Suprapubic skin (tissue), 4 donors: Measurements from ENCODE around the gene GABRD. TPM values are rescaled to one million over a fixed set of nuclear protein-coding genes. Genes with fewer than 3 reads are reported as not detected.
"Not testable (repeated sequence)": the region's sequence is repeated elsewhere in the genome, so short reads cannot be mapped to it uniquely, and the experiment has no call there.

Source experiments
- DNase-seq, 2 donors: peaks; one replicate each; pipeline ENCODE4 v3.0.0-alpha.2; 2019; ENCODE audit warnings: low spot score in 2 of 2
- H3K27ac ChIP-seq: fragments of 200-600 bp; sonication (generic); one replicate; pipeline ENCODE4 v1.5.1; 2019
- H3K27me3 ChIP-seq: fragments of 200-600 bp; sonication (generic); one replicate; pipeline ENCODE4 v1.5.1; 2019
- H3K36me3 ChIP-seq: fragments of 200-600 bp; sonication (generic); one replicate; pipeline ENCODE4 v1.5.1; 2019
- H3K4me1 ChIP-seq: fragments of 200-600 bp; sonication (generic); one replicate; pipeline ENCODE4 v1.5.1; 2019
- H3K4me3 ChIP-seq: fragments of 200-600 bp; sonication (generic); one replicate; pipeline ENCODE4 v1.5.1; 2019; ENCODE audit warnings: mild to moderate bottlenecking
- H3K9me3 ChIP-seq: fragments of 200-600 bp; sonication (generic); one replicate; pipeline ENCODE4 v1.5.1; 2019
- CTCF ChIP-seq, 2 donors: fragments of 200-600 bp in 1 of 2; fragments of 450-650 bp in 1 of 2; sonication (generic) in 1 of 2; IDR thresholded peaks; one replicate each; pipeline ENCODE4 v1.5.1; 2016 to 2019; ENCODE audit warnings: antibody characterized with exemption in 2 of 2, mild to moderate bottlenecking in 1 of 2, moderate library complexity in 1 of 2
- EP300 ChIP-seq: sonication (generic); formaldehyde crosslinking; IDR thresholded peaks from one replicate; pipeline ENCODE4 v1.6.1; 2017; ENCODE audit warnings: antibody characterized with exemption
- POLR2A ChIP-seq, 2 donors: fragments of 450-650 bp; IDR thresholded peaks; one replicate each; pipeline ENCODE4 v1.6.1; 2017; ENCODE audit warnings: antibody characterized with exemption in 2 of 2, mild to moderate bottlenecking in 2 of 2, moderate library complexity in 2 of 2
- POLR2AphosphoS5 ChIP-seq, 3 donors: sonication (generic); formaldehyde crosslinking; IDR thresholded peaks; one replicate each; pipeline ENCODE4 v1.6.1; 2017; ENCODE audit warnings: antibody characterized with exemption in 3 of 3
- WGBS: methylation state at CpG from one replicate; pipeline ENCODE4 v1.1.5; 2018; 5-methylcytosine and 5-hydroxymethylcytosine counted together
- total RNA-seq, 4 donors: library from RNA; depleted of rRNA; stranded (reverse); fragments of >200 nt; gene quantifications; one replicate each; pipeline ENCODE4 v1.1.0, GENCODE V29; 2016

Gene GABRD
- total RNA-seq, 4 donors from 2014 or later: 0.52 to 1.7 (median 1.2) TPM; not detected in 1

GRCh38 chr1:1978108-1978507 is 41.0 kb upstream of the GABRD start:
- TF ChIP-seq POLR2AphosphoS5 (IDR thresholded peaks at IDR 0.05) (no peak), EP300 (no peak), POLR2A (IDR thresholded peaks at IDR 0.05) (no peak), CTCF (IDR thresholded peaks at IDR 0.05) (no peak)

GRCh38 chr1:1978690-1979481 is 40.3 kb upstream of the GABRD start:
- H3K27ac ChIP-seq, H3K4me3 ChIP-seq, H3K9me3 ChIP-seq, DNase-seq, H3K4me1 ChIP-seq, H3K36me3 ChIP-seq: not testable (repeated sequence)
- WGBS: 86% methylated on average over 41 of the region's 51 CpGs
- peaks cover 23% of the 10 kb centered on the region for H3K27me3 ChIP-seq

More at GRCh38 chr1:1978108-1978507, 41.0 kb upstream of the GABRD start:
- H3K36me3 ChIP-seq: no peaks in the 10 kb centered on the region
- no peak overlapping the region for H3K4me3 ChIP-seq
- peaks cover 31% of the 10 kb centered on the region for H3K27me3 ChIP-seq
- WGBS: 62% methylated on average over 11 of the region's 11 CpGs
- DNase-seq: no peak
- no peaks in the 10 kb centered on the region for H3K4me1 ChIP-seq
- no peak overlapping the region for H3K27ac ChIP-seq
- H3K9me3 ChIP-seq: no peaks in the 10 kb centered on the region

- H3K4me3 ChIP-seq: no peak overlapping the region
- H3K4me1 ChIP-seq: no peaks in the 10 kb centered on the region
- TF ChIP-seq EP300 (no peak), CTCF (IDR thresholded peaks at IDR 0.05) (no peak), POLR2A (IDR thresholded peaks at IDR 0.05) (no peak), POLR2AphosphoS5 (IDR thresholded peaks at IDR 0.05) (no peak)
- peaks cover 21% of the 10 kb centered on the region for H3K27me3 ChIP-seq
- no peaks in the 10 kb centered on the region for H3K9me3 ChIP-seq
- 87% methylated on average over 33 of the region's 61 CpGs for WGBS
- DNase-seq: no peak
- no peak overlapping the region for H3K27ac ChIP-seq
- H3K36me3 ChIP-seq: no peaks in the 10 kb centered on the region
Measured at GRCh38 chr1:1979482-1980165, 39.5 kb upstream of the GABRD start.

GRCh38 chr1:1980467-1981141 is 38.5 kb upstream of the GABRD start:
- peaks cover 16% of the 10 kb centered on the region for H3K27me3 ChIP-seq
- 91% methylated on average over 21 of the region's 42 CpGs for WGBS
- H3K36me3 ChIP-seq: no peaks in the 10 kb centered on the region
- H3K4me3 ChIP-seq: no peak overlapping the region
- no peak for TF ChIP-seq EP300
- no peak for TF ChIP-seq POLR2A (IDR thresholded peaks at IDR 0.05)
- no peak for TF ChIP-seq POLR2AphosphoS5 (IDR thresholded peaks at IDR 0.05)
- TF ChIP-seq CTCF (IDR thresholded peaks at IDR 0.05): no peak
- H3K9me3 ChIP-seq: no peaks in the 10 kb centered on the region
- H3K4me1 ChIP-seq: no peaks in the 10 kb centered on the region
- DNase-seq: no peak
- no peak overlapping the region for H3K27ac ChIP-seq

GRCh38 chr1:1981142-1981500 is 38.0 kb upstream of the GABRD start:
- TF ChIP-seq POLR2AphosphoS5 (IDR thresholded peaks at IDR 0.05) (no peak), EP300 (no peak), CTCF (IDR thresholded peaks at IDR 0.05) (no peak), POLR2A (IDR thresholded peaks at IDR 0.05) (no peak)
- H3K27me3 ChIP-seq: peaks cover 10% of the 10 kb centered on the region
- H3K27ac ChIP-seq: no peak overlapping the region
- no peaks in the 10 kb centered on the region for H3K4me1 ChIP-seq
- DNase-seq: no peak
- 100% methylated on average over 3 of the region's 26 CpGs for WGBS
- no peak overlapping the region for H3K4me3 ChIP-seq
- H3K9me3 ChIP-seq: no peaks in the 10 kb centered on the region
- no peaks in the 10 kb centered on the region for H3K36me3 ChIP-seq

- H3K27me3 ChIP-seq: peaks cover 12% of the 10 kb centered on the region
- H3K4me1 ChIP-seq, H3K4me3 ChIP-seq, DNase-seq, H3K36me3 ChIP-seq, H3K9me3 ChIP-seq, H3K27ac ChIP-seq: not testable (repeated sequence)
- WGBS: 91% methylated on average over 18 of the region's 73 CpGs
Measured at GRCh38 chr1:1981631-1982327, 37.4 kb upstream of the GABRD start.
